Midbrain (tissue), 1 donor: ENCODE data around the gene TOP3B.

Experiments
- DNase-seq: peaks from one replicate; lab custom pipeline; 2025; lab: John Stamatoyannopoulos, UW

Gene TOP3B

DNA sequence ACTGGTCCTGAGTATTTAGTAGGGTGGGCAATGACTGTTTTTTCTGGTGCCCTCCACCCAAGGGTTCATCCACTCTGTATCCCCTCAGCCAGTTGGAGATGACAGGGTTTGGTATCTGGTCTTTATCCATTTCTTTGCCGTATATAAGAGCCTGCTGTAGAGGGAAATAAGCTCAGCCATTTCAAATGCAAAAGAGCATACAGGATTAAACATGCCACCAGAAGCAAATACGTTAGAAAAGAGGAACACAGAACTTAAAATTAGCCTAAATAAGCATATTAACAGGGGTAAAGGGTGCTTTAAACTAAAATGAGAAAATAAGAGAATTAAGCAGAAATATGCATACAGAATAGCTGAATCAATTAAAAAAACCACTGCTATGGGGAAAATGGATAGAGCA is 27.8 kb upstream of the TOP3B start:
- DNase-seq: no peak

DNA sequence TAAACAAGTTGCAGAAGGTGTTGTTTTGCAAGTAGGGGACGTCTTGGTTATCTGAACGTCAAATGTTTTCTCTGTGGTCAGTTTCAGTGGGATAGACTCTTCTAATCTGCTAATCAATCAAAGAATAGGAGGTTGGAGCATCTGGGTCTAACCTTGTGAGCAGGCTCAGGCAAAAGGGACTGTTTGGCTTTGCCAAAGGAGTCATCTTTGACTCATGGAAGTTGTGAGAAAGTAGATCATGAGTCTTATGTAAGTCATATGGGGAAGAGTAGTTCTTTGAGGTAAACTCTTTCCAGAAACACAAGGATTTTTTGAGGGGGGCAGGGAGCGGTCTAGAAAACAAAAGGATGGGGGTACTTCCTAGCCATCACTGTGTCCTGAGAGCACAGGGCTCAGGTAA is 27.1 kb upstream of the TOP3B start:
- DNase-seq: no peak

DNA sequence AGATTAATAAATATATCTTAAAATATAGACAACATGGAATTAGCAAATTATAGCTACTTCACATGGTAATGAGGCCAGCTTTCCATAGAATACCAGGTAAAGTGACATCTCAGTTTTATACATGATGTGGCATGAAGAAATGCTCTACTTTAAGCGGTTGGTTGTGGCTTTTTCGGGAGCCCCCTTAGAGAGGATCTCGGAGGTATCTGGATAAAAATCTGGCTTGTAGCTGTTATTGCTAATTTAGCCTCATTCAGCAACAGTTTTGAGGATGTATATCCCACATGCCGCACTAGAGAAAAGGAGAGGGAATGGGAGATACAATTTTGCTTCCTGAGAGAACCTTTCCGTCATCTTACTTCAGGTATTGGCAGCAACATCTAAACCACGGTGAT is 24.0 kb upstream of the TOP3B start:
- DNase-seq: no peak

DNA sequence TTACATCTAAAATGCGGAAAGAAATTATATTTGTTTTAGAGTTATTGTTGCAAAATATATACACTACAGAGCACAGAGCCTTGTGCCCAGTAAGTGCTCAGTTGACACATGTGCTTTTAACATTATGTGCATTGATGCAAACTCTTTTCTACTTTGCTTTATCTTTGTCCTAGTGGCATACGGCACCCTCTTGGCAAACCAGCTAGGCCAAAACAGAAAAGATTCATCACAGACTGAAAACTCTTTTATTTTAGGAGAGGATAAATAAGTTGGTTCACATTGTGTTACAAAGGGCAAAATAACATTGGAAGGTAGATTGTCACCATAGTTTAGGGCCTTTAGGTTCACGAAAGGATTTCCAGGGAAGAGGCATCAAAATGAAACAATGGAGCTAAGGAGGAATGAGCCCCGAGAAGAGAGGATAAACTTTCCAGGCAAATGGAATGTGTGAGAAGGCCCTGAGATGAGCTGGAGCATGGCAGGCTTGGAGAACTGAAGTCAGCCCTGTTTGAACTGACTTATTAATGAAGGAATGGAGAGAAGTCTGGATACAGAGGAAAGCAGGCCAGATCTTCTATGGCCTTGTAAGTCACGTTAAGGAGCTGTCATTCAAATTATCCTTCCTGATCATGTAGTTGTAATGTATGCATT is 23.5 kb upstream of the TOP3B start:
- no peak for DNase-seq

DNA sequence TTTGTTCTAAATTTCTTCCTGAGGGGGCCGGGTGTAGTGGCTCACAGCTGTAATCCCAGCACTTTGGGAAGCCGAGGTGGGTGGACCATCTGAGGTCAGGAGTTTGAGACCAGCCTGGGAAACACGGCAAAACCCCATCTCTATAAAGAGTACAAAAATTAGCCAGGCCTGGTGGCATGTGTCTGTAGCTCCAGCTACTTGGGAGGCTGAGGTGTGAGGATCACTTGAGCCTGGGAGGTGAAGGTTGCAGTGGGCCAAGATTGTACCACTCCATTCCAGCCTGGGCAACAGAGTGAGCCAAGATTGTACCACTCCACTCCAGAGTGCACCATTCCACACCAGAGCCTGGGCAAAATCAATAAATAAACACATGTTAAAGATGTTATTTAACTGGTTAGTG is 20.6 kb upstream of the TOP3B start:
- DNase-seq: no peak

DNA sequence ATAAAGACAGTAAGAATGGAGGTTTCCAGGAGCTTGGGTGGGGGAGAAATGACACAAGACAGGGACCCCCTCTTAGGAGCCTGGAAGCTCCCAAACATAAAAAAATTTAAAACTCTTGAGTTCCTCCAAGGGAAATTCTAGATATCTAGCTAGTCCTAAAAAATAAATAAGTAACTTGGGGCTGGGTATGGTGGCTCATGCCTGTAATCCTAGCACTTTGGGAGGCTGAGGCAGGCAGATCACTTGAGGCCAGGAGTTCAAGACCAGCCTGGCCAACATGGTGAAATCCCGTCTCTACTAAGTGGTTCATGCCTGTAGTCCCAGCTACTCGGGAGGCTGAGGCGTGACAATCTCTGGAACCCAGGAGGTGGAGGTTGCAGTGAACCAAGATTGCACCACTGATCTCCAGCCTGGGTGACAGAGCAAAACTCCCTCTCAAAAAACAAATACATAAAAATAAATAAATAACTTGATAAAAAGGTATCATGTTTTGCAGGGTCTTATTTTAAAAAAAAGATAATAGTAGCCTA is 20.0 kb upstream of the TOP3B start:
- DNase-seq: no peak

DNA sequence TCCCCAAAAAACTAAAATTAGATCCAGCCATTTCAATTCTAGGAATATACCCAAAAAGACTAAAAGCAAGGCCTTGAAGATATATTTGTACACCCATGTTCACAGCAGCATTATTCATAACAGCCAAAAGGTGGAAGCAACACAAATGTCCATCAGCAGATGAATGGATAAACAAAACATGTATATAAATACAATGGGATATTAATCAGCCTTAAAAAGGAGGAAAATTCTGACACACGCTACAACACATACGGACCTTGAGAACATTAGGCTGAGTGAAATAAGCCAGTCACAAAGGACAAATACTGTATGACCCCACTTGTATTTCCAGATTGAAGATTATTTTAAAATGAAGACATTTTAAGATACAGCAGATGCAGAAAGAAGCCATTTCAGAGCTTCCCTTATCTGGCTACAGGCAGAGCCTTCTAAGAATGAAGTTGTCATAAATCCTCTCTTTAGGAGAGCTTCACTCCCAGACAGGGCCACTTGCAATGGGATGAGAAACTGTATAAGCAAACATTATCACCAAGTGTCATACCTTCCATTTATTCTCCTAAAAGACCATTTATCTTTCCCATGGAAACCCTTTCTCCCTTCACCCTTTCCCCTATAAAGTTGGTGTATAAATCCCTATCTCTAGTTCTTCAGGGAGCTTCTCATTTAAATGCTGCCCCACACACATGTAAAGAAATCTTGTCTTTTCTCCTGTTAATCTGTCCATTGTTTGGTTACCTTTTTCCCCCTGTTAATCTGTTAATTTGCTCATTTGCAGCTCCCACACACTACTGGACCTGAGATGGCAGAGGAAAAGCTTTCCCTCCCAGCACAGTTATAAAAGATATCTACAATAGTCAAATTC is 19.3 kb upstream of the TOP3B start:
- DNase-seq: no peak

DNA sequence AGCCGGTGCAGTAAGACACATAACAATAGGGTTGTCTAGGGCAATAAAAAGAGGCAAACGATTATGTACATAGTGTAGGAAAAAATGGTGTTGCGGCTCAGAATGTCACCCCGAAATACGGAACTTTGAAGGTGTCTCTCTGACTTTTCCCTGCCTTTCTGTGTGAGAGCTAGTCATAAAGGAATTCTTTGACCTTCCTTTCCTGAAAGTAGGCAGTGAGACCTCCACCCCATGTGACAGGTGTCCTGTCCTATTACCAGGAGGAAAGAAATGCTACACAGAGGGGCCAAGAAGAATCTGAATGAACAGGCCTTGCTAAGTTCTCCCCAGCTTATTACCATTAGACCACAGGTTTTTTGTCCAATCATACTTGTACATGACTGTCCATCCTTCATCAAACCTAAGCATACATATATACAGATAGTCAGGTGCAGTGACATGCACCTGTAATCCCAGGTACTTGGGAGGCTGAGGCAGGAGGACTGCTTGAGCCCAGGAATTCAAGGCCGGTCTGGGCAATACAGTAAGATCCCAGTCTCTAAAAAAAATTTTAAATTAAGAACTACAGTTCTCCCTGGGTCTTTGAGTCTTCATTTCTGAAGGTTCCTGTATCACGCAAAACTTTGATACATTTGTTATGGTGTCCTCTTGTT is 16.1 kb upstream of the TOP3B start:
- DNase-seq: no peak

DNA sequence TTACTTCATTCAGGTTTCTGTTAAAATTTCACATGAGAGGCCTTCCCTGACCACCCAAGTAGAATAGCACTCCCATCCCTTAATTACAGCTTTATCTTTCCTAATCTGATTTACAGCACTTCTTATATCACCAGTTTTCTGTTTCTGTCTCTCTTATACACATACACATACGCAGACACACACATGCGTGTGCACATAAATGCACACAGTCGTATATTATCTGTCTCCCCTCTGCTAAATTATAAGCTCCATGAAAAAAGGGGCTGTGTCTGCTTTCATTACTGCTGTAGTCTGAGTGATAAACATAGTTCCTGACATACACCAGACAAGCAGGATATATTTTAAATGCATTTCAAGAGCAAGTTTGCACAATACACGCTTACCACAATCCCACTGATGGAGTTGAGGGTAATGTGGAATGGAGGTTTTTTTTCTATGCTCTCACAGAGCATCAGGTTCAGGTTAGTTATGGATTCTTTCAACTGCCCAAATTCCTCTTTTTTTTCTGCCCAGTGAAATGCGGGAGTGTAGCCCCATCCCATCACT is 13.7 kb upstream of the TOP3B start:
- DNase-seq: no peak

DNA sequence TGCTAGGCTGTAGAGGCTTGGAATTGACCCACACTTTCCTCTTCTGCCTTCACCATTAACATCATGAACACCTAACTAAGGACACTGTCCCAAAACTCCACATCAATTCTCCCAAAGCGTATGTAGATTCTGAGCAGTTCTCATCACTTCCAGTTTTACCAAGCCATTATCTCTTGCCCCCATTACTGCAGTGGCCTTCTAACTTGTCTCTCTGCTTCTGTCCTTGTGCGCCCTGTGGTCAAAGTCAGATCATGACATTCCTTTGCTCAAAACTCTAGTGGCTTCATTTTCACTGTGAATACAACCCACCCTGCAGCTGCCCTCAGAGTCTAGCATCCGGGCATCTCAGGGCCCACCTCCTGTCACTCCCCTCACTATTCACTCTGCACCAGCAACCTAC is 13.1 kb upstream of the TOP3B start:
- DNase-seq: no peak

DNA sequence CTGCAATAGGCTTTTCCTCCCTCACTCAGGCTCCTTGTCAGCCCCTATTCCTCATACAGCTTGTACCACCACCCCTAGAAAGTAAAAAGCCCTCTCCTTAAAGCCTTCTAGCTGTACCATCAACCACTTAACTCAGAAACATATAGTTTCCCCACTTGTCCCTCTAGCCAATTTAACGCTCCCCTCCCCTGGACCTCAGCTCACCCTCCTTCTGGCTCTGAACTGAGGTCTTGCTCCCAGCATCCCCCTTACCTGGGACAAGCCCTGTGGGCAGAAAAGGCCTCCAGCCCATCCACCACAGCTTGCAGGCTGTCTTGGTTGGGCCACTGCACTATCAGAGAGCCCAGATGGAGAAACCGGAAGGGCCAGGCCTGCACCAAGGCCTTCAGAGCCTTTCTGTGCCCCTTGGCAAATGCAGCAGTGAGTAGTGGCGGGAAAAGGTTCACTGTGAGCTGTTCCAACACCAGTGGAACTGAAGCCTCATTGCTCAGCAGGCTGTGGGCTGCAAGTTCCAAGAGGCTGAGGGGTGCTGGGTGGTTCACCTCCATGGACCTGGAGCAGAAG is 12.4 kb upstream of the TOP3B start:
- DNase-seq: no peak

DNA sequence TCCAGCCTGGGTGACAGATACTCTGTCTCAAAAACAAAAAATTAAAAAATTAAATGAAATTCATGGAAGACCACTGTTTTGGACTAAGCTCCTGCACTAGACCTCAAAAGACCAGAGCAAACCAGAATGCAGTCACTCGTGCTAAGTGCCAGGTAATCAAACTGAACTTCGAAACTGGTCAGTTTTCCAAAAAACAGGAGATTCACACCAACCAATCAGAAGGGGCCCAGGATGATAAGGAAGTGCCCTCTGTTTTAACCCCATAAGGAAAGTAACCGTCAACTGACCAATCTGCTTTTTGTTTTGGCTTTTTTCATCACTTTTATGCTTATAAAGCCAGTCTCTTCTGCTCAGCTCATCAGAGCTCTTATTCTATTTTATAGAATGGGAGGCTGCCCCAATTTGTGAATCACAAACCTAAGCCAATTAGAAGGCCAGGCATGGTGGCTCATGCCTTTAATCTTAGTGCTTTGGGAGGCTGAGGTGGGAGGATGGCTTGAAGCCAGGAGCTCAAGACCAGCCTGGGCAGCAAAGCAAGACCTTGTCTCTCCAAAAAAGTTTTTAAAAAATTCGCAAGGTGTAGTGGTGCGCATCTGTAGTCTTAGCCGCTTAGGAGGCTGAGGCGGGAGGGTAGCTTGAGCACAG is 10.1 kb upstream of the TOP3B start:
- no peak for DNase-seq

DNA sequence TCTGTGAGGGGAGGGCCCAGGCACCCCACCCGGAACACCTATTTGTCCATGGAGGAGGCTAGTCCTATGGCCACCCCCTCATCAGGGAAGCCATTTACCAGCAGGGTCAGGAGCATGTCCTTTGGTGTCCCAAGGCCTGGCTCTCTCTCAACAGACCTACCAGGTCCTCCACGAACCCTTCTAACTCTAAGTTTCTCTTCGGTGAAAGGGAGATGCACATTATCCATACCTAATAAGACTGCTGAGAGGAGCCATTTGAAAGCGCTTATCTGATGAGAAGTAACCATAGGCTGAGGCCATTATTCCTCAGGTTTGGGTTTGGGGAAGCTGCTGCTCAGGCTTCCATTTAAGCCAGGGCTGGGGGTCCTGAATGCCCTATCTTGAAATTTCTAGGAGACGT is 9.2 kb upstream of the TOP3B start:
- no peak for DNase-seq

DNA sequence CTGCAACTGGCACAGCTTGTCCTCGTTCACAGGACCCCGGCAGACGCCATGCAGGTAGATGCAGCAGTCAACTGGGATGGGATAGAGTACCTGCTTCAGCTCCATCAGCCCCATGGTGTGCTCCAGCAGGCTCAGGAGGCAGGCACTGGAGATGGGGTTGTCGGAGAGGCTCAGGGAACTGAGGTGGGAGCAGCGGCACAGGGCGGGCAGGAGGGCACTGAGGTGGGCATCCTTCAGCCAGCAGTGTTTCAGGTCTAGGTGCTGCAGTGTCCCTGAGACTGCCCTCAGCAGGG is 8.7 kb upstream of the TOP3B start:
- DNase-seq: no peak

DNA sequence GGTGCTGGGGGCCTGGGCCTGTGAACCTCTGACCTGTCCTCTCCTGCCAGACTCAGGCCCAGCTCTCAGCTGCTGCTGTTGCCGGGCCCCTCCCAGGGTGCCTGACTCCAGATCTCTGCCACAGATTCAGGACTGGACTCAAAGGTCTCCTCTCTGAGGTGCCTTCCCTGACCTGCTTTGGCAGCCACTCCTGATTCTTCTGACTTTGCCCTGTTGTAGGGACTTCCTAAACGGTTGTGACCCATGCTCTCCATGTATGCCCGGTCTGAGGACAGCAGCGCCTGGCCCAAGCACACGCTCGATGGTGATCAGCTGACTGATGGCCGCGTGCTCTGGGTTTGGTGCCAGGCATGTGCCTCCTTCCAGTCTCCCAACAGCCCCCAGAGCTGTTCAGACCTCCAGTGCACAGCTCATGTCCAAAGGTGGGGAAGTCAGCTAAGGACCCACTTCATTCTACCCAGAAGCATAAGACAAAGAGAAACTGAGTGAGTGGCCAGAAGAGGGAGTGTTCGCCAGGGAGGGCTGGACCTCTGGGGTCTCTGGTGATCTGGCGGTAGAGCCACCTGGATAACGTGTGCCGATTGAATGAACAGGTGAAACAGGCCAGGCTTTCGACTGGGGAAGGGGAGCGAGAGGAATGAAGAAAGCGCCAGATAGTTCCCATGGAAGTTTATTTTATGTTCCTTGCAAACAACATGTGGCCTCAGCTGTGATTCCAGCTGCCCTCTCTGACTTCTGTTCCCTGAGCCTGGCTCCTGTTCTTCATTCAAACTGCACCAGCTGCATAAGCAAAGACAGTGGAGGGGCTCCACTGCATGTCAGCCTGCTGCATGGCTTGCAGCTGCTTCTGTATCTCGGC is 8.1 kb upstream of the TOP3B start:
- DNase-seq: no peak

DNA sequence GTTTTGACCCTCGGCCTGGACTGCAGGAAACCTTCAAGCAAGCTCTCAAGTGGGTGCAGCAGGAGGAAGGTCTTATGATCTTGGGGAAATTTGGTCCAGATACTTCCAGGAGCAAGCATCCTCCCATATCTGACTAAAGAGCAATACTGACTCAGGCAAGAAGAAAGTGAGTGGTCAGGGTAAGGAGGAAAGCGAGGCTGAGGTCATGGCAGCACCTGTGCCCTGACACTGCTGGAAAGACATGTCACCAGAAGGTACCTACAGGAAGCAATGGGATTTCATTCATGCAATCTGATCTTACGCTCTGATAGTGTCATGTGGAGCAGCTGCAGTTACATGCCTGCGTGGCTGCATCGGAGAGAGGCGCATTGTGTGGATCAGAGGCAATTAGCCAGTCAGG is 6.5 kb upstream of the TOP3B start:
- DNase-seq: no peak

DNA sequence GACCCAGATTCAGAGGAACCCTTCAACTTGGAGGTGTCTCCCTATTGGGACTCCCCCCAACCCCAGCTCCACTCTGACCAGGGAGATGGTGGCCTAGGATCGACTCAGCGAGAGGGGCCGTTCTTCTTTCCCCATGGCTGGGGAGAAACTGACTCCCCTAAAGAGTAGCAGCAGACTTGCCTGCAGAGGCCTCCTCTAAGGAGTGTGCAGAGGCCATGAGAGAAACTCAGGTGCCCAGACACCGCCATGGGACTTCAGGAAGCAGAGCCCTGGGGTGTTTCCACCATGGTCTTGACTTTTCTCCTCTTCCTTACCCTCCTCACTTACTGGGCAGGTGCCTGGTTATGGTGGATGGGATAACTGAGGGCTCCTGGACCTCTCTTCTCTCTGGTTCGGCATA is 2.6 kb upstream of the TOP3B start:
- no peak for DNase-seq

DNA sequence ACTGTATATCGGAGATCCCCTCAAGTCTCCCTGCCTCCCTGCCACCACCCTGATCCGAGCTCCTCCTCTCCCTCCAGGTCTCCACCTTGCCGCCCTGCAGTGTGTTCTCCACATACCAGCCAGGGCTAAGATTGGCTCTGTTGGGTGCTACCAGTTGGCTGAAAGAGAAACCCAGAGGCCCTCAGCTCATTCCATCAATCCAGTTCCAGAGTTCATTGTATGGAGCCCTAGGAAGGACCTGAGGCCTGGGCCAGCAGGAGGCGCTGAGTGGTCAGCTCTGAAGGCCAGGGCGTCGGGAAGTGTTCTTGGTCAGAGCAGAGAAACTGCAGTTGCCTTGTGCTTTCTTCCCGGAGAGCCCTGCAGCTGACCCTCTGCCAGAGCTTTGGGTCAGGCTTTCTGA is 2.2 kb upstream of the TOP3B start:
- no peak for DNase-seq

DNA sequence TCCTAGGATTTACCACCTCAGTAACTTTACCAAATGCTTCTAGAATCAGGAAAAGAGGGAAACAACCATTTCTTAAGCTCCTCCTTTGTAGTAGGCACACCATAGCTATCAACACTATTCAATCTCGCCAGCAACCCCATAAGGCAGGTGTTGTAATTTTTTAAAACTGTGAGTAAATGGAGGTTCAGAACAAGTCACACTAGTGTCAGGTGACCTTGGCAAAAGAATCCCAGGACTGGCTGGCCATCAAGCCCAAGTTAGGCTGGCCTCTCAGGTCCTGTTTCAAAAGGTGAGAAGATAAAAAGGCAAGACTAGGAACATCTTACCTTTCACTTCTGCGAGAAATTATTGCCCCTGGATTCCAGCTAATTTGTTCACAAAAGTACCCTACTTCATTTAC is 713 bp downstream of the TOP3B start:
- no peak for DNase-seq

DNA sequence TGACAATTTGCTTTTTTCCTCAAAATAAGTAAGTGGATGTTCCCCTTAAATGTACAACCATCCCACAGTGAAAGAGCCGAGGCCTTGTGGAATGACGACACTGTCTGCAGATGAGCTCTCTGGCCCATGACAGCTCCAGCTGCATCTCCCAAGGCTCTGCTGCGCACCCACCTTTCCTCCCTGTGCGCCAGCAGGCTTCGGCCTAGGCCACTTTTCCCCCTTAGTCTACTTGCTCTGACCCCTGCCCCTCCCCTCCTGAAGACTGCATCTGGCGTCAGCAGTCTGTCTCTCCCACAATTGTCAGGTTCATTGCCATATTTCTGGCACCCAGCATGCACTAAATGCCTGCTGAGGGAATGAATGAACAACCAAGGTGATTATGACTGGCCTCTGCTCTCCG is 2.0 kb downstream of the TOP3B start:
- no peak for DNase-seq
